Mononuclear cell (primary cell): ENCODE data around the gene DUSP21. TPM values are rescaled to one million over a fixed set of nuclear protein-coding genes. Genes with fewer than 3 reads are reported as not detected.

Experiments used
- H3K27me3 ChIP-seq: 2 replicates; pipeline ENCODE4 v1.6.0; 2011; ENCODE audit warnings: low read length, control low read depth; ENCODE audit not compliant: insufficient read depth
- H3K4me1 ChIP-seq: 2 replicates; pipeline ENCODE4 v1.5.1; 2011; ENCODE audit warnings: mild to moderate bottlenecking, low read length, control low read depth; ENCODE audit not compliant: insufficient read depth
- H3K4me3 ChIP-seq: 2 replicates; pipeline ENCODE4 v1.5.1; 2011; ENCODE audit warnings: mild to moderate bottlenecking, low read length, moderate library complexity
- H3K9me3 ChIP-seq: 2 replicates; pipeline ENCODE4 v1.5.1; 2011; ENCODE audit warnings: low read depth, mild to moderate bottlenecking, control low read depth, low read length
- total RNA-seq: library from RNA; depleted of rRNA; stranded (reverse); fragments of >200 nt; gene quantifications from one replicate; pipeline ENCODE4 v1.2.3, GENCODE V29; 2012

DUSP21 gene
- total RNA-seq, 1 donor = not detected

GRCh38 chrX:44891642-44892041 lies 47.8 kb downstream of the DUSP21 start:
- Histone ChIP-seq H3K4me3 (no peak overlapping the region), H3K27me3 (no peaks in the 10 kb centered on the region), H3K9me3 (no peaks in the 10 kb centered on the region), H3K4me1 (peaks cover 19% of the 10 kb centered on the region)

Other genes with a start within 250 kb of the DUSP21 start
- gene KDM6A, start 29.2 kb downstream of the DUSP21 start, total RNA-seq = 115 TPM